ENCODE measurements around the gene PGD. TPM values are rescaled to one million over a fixed set of nuclear protein-coding genes. Genes with fewer than 3 reads are reported as not detected.

The PGD gene
- total and polyA plus RNA-seq, 7 donors, result 24.9 to 39.2 (median 29.3) TPM

- 2 to 3% (median 2%) methylated on average over 39 to 42 of the region's 42 CpGs for WGBS, 3 donors
These were observed 629 bp downstream of the PGD start for GRCh38 chr1:10399444-10399941.

GRCh38 chr1:10400013-10400412 lies 1.1 kb downstream of the PGD start:
- TF ChIP-seq, protein P1, sequence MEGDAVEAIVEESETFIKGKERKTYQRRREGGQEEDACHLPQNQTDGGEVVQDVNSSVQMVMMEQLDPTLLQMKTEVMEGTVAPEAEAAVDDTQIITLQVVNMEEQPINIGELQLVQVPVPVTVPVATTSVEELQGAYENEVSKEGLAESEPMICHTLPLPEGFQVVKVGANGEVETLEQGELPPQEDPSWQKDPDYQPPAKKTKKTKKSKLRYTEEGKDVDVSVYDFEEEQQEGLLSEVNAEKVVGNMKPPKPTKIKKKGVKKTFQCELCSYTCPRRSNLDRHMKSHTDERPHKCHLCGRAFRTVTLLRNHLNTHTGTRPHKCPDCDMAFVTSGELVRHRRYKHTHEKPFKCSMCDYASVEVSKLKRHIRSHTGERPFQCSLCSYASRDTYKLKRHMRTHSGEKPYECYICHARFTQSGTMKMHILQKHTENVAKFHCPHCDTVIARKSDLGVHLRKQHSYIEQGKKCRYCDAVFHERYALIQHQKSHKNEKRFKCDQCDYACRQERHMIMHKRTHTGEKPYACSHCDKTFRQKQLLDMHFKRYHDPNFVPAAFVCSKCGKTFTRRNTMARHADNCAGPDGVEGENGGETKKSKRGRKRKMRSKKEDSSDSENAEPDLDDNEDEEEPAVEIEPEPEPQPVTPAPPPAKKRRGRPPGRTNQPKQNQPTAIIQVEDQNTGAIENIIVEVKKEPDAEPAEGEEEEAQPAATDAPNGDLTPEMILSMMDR (IDR thresholded peaks at IDR 0.05), result no peak
- Histone ChIP-seq H3K27me3 (ENCODE audit: insufficient read depth in 3 of 3, low read length in 2 of 3) (no peaks in the 10 kb centered on the region), H3K4me3 (peak overlapping the region; percentile 90), H3K9me3 (no peaks in the 10 kb centered on the region), H3K4me1 (peaks cover 9% of the 10 kb centered on the region), H3K27ac (no peak overlapping the region), H3K36me3 (ENCODE audit: insufficient read depth in 1 of 2, low read depth in 1 of 2) (peaks cover 0 to 35% of the 10 kb centered on the region in 2 donors)
- ATAC-seq, result no peak
- WGBS, 3 donors, result 44 to 59% (median 48%) methylated on average over 8 of the region's 8 CpGs
- intact Hi-C loops (cut with DNase I), result no loop called here
- no peak for DNase-seq

More at GRCh38 chr1:10399444-10399941, 629 bp downstream of the PGD start:
- TF ChIP-seq, protein P1 (IDR thresholded peaks at IDR 0.05), result no peak
- Histone ChIP-seq H3K27ac (peak overlapping the region; percentile 88), H3K27me3 (ENCODE audit: insufficient read depth in 3 of 3, low read length in 2 of 3) (no peaks in the 10 kb centered on the region), H3K36me3 (ENCODE audit: insufficient read depth in 1 of 2, low read depth in 1 of 2) (peaks cover 0 to 30% of the 10 kb centered on the region in 2 donors), H3K4me1 (peaks cover 9% of the 10 kb centered on the region), H3K9me3 (peaks cover 1% of the 10 kb centered on the region), H3K4me3 (peak overlapping the region; percentile 90)
- intact Hi-C loops (cut with DNase I), result no loop called here
- ATAC-seq (no peak), DNase-seq (peak in 1 of 2 donors; percentile 41)

GRCh38 chr1:10401281-10401680 lies 2.4 kb downstream of the PGD start:
- Histone ChIP-seq H3K27ac (no peak overlapping the region), H3K4me3 (no peak overlapping the region), H3K36me3 (ENCODE audit: insufficient read depth in 1 of 2, low read depth in 1 of 2) (peaks cover under 1 to 48% of the 10 kb centered on the region in 2 donors), H3K4me1 (peaks cover 9% of the 10 kb centered on the region), H3K27me3 (ENCODE audit: insufficient read depth in 3 of 3, low read length in 2 of 3) (no peaks in the 10 kb centered on the region), H3K9me3 (no peaks in the 10 kb centered on the region)
- intact Hi-C loops (cut with DNase I), result no loop called here
- no peak for ATAC-seq
- TF ChIP-seq, protein P1 (IDR thresholded peaks at IDR 0.05), result no peak
- WGBS, 3 donors, result 62 to 75% (median 69%) methylated on average over 1 of the region's 1 CpG
- no peak for DNase-seq

DNA sequence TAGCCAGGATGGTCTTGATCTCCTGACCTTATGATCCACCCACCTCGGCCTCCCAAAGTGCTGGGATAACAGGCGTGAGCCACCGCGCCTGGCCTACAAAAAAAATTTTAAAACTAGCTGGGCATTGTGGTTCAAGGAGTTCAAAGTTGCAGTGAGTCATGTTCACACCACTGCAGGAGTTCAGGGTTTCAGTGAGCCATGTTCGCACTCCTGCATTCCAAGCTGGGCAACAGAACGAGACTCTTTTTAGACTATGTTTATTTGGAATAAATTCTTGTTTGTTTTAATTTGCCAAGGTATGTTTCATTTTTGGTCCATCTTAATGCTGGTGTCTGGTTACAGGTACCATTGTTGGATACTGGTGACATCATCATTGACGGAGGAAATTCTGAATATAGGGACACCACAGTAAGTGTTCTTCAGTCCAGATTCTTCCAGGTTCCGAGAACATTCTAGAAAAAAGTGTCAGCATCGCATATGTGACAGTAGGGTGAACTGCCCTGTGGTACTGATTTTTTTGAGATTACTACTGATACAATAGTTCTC lies 3.9 kb downstream of the PGD start:
- H3K4me3 ChIP-seq, result no peak overlapping the region
- H3K27me3 ChIP-seq (ENCODE audit: insufficient read depth in 3 of 3, low read length in 2 of 3), result no peaks in the 10 kb centered on the region
- H3K36me3 ChIP-seq (ENCODE audit: insufficient read depth in 1 of 2, low read depth in 1 of 2), result peaks cover 6 to 63% of the 10 kb centered on the region in 2 donors
- H3K4me1 ChIP-seq, result peaks cover 9% of the 10 kb centered on the region
- 96 to 98% (median 97%) methylated on average over 9 of the region's 9 CpGs for WGBS, 3 donors
- H3K9me3 ChIP-seq, result no peaks in the 10 kb centered on the region
- DNase-seq (no peak), ATAC-seq (no peak)
- TF ChIP-seq, protein P1 (IDR thresholded peaks at IDR 0.05), result no peak
- H3K27ac ChIP-seq, result no peak overlapping the region
- intact Hi-C loops (cut with DNase I), result no loop called here

- TF ChIP-seq, protein P1 (IDR thresholded peaks at IDR 0.05), result no peak
- Histone ChIP-seq H3K9me3 (no peaks in the 10 kb centered on the region), H3K27me3 (ENCODE audit: insufficient read depth in 3 of 3, low read length in 2 of 3) (no peaks in the 10 kb centered on the region), H3K27ac (no peak overlapping the region), H3K4me1 (no peaks in the 10 kb centered on the region), H3K4me3 (no peak overlapping the region), H3K36me3 (ENCODE audit: insufficient read depth in 1 of 2, low read depth in 1 of 2) (peaks cover 17 to 98% of the 10 kb centered on the region in 2 donors)
- ATAC-seq, result no peak
- DNase-seq, result no peak
- WGBS, 3 donors, result 95 to 97% (median 95%) methylated on average over 2 of the region's 2 CpGs
- intact Hi-C loops (cut with DNase I), result no loop called here
These were observed 8.3 kb downstream of the PGD start for GRCh38 chr1:10407201-10407600.
